Measurements from ENCODE around the gene LYVE1.
A peak's percentile ranks its signal among the peaks of the same experiment; 100 is the strongest.

Gene LYVE1

GRCh38 chr11:10556590-10556989 is 11.9 kb downstream of the LYVE1 start:
- DNase-seq (ENCODE audit: low read depth), result no peak

GRCh38 chr11:10551845-10552352 is 16.6 kb downstream of the LYVE1 start:
- DNase-seq (ENCODE audit: low read depth), result no peak

DNA sequence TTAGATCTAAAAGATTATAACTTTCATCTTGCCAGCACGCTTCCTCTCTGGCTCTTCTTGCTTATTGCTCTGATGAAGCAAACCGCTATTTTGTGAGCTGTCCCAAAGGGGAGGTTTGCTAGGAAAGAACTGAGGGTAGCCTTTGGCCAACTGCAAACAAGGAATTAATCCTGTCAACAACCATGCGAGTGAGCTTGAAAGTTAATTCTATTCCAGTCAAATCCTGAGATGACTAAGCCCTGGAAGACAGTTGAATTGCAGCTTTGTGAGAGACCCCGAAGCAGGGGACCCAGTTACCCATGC is 17.2 kb downstream of the LYVE1 start:
- no peak for DNase-seq (ENCODE audit: low read depth)

DNA sequence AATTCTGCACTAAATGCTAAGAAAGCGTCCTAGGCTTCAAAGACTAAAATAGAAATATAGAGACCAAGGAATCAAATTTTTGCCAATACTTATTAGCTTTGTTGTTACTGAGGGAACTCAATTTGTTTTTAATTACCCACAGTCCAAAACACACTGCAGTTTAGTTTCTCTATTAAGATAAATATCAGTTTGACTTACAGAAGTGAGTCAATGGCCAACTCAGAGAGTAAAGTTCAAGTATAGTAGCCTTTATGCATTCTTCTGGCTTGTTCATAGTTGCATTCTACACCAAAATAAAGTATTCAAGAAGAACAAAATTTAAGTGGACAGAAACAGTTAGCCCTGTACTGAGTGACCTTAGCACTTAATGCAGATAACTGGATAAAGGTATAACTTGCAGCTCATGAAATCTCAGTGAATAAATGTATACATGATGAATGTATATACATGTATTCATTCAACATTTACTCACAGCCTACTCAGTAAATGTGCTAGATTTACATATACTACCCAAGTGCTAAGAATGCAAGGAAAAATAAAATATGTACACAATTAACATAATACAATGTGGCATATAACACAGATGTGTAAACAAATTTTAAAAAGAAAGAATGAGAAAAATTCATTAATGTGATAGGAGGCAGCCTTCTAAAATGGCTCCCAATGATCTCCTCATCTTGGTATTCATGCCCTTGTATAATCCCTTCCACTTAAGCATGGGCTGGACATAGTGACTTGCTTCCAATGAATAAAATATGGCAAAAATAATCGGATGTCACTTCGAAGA is 17.8 kb downstream of the LYVE1 start:
- DNase-seq (ENCODE audit: low read depth), result peak; percentile 59

- no peak for DNase-seq (ENCODE audit: low read depth)
Observed at GRCh38 chr11:10544491-10545465, 23.7 kb downstream of the LYVE1 start.

- DNase-seq (ENCODE audit: low read depth), result no peak
Observed at GRCh38 chr11:10543782-10544181, 24.7 kb downstream of the LYVE1 start.

DNA sequence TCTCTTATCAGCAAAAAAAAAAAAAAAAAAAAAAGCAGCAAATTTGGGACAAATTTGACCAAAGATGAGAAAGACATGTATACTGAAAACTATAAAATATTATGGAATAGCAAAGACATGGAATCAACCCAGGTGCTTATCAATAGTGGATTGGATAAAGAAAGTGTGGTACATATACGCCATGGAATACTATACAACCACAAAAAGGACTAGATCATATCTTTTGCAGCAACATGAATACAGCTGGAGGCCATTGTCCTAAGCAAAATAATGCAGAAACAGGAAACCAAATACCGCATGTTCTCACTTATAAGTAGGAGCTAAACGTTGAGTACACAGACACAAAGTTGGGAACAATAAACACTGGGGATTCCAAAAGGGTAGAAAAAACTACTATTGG is 25.7 kb downstream of the LYVE1 start:
- DNase-seq (ENCODE audit: low read depth), result no peak

DNA sequence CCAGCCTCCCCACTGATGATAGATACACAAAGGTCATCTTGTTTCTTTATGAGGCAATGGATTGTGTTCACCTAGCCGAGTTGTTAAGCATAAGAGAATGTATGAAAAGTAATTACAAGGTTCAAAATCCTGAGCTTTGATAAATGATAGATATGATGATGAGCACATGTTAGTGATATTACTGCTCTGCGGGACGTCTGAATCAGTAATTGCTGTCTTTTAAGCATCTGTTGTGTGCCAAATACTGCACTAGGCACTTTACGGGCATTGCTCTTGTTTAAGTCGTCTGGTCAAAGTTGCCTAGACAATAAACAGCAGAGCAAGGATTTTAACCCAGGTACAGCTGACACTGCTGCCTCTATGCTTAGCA is 26.9 kb downstream of the LYVE1 start:
- DNase-seq (ENCODE audit: low read depth), result no peak

DNA sequence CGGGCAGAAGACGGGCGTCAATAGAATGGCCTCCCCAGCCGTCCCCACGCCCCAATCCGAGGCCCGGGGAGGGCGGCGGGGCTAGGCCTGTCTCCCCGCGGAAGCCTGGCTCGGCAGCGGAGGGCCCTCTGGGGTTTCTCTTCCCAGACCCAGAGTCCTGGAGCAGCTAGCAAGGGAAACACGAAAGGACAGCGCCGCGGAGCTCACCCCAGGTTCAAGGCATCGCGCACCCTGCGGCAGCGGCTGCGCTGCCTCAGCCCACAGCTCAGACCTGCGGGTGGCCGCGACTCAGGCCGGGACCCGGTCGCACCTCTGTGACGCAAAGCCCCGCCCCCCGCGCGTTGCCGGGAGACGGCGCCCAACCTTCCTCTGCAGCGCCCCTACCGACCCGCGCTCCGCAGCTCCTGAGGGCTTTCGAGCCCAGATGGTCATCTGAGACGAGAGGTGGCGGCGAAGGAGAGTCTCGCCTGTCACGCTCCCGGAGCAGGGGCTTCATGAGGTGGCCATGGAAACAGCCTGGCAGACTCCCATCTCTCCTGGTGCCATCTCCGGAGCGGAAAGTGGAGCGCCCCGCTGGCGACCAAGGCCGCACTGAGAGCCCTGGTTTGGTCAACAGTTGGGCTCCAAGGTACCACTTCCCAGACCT is 27.4 kb downstream of the LYVE1 start, which contains the start of gene RNF141:
RNF141 (minus strand) TSS at position 273 of the 646 bp plus-strand sequence. CDS start 7,029 bp downstream, outside the sequence.
- DNase-seq (ENCODE audit: low read depth), result peak; percentile 79

DNA sequence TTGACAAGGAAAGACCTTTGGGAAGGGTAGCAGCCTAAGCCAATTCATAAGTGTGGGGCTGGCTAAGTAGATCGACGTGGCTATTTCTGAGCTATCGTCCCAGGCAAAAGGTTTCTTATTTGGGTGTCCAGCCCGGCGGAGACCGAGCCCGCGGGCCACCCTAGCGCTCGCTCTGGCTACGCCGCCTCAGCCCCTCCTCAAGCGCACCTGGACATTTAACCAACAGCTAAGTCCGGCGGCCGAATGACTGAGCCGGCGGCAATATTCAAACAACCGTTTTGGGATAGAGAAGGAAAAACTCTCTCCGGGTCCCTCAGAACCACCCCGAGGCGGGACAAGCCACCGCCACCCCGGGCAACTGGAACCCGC is 27.9 kb downstream of the LYVE1 start:
- no peak for DNase-seq (ENCODE audit: low read depth)

DNA sequence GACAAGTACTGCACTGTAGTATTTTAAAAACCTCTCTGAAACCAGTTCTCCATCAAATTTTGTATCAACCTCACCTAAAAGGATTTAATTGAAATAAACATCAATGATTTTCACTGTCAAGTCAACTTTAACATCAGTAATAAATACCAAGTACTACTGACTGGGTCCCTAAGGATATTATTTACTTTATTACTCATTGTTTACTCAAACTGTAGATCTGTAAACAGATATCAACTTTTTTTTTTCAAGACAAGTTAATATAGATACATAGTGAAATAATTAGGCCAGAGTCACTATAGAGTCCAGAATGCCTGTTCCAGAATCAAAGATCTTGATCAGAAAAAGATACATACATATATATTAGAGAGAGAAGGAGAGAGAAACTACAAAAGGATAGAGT is 29.1 kb downstream of the LYVE1 start:
- no peak for DNase-seq (ENCODE audit: low read depth)

- DNase-seq (ENCODE audit: low read depth), result no peak
Observed at GRCh38 chr11:10538924-10539323, 29.5 kb downstream of the LYVE1 start.

DNA sequence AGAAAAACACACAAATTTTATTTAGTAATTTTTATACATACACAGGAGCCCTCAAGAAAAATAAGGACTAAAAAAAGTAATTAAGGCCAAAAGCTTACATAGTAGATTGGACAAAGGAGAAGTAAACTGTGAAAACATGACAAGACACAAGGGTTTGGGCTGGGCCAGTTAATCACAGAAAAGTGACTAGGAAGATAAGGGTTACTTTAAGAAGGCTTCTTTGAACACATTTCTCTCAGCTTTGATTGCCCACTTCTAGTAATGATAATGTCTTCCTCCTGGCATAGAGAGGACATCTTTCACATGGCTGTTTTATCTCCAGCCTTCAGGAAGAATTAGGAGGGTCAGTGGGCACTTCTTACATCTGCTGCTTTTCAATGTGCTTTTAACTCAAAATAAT is 30.9 kb downstream of the LYVE1 start:
- DNase-seq (ENCODE audit: low read depth), result no peak

- DNase-seq (ENCODE audit: low read depth), result no peak
Observed at GRCh38 chr11:10534316-10534715, 34.1 kb downstream of the LYVE1 start.

DNA sequence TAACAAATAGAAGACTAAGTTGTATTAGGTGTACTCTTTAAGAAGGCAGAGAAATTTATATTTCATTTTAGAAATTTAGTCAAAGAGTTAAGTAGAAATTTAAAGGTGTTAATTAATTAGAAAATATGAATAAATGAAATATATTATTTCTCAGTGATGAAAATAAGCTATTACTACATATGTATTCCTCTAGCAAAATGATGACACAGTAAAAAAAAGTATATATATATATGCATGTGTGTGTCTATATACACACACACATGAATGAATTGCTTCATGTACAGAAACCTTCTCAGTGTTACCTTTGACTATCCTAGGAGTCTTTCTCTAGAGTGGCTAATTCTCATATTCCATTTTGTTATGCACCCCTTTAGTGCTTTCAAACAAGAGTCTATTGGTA is 35.1 kb downstream of the LYVE1 start:
- no peak for DNase-seq (ENCODE audit: low read depth)

GRCh38 chr11:10532526-10532925 is 35.9 kb downstream of the LYVE1 start:
- no peak for DNase-seq (ENCODE audit: low read depth)

DNA sequence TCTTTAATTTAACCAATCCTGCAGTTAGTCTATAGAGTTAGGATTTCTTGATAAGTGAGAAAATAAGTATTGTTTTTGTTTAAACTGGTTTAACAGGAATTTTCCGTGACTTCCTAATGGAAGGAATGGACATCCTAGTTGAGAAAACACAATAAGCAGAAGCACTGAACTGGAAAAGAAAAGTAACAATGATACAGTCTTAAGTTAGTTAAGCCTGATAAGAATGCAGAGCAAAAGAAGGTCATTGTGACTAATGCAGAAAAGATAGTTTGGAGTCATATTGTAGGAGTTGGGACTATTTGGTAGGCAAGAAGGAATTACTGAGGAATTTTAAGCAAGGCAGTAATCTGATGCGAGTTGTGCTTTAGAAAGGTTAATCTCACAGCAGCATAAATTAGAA is 39.2 kb downstream of the LYVE1 start:
- DNase-seq (ENCODE audit: low read depth), result no peak

GRCh38 chr11:10528121-10528520 is 40.3 kb downstream of the LYVE1 start:
- no peak for DNase-seq (ENCODE audit: low read depth)

- no peak for DNase-seq (ENCODE audit: low read depth)
Observed at GRCh38 chr11:10526974-10527918, 41.2 kb downstream of the LYVE1 start.

DNA sequence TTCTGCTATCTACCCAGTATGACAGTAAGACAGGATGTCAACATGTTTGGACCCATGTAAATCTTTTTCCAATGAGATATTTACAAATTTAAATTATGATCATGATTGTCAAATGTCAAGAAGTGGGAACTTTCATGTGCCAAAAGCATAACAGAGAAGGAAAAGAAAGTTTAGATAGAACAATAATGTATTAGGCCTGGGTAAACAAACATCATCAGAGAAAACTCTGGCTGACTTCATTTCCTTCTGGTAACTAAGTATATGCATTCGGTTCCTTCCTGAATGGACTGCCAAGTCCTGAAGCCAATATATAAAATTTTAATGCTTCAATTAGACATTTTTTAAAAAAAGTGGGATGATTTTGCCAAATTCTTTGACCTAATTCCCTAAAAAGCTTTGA is 44.0 kb downstream of the LYVE1 start:
- no peak for DNase-seq (ENCODE audit: low read depth)

DNA sequence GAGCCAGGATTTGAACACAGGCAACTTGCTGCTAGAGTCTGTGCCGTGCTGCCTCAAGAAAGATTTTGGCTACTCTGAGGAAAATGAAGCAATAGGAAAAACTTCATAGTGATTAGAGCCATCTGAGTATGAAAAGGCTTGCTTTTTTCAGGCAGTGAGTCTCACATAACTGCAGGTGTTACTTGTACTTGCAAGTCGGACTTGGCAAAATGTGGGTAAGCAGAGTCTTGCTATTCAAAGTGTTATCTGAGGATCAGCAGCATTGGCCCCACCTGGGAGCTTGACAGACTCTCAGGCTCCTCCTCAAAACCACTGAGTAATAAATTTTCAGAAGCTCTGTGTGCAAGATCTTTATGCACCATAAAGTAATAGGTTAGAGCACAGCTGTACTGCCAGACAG is 45.5 kb downstream of the LYVE1 start:
- DNase-seq (ENCODE audit: low read depth), result no peak

Measured in stromal cell of bone marrow (primary cell).